ENCODE results near the gene ABCB11.
"Not testable (repeated sequence)": the region's sequence is repeated elsewhere in the genome, so short reads cannot be mapped to it uniquely, and the experiment has no call there.

ABCB11 gene

DNA sequence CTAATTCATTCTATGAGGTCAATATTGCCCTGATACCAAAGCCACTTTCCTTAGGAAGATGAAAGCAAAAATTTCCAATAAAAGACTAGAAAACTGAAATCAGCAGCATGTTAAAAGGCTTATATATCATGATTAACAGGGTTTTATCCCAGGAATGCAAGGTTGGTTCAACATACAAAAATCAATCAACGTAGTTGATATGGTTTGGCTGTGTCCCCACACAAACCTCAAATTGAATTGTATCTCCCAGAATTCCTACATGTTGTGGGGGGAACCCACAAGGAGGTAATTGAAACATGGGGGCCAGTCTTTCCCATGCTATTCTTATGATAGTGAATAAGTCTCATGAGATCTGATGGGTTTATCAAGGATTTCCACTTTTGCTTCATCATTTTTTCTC is 11.7 kb upstream of the ABCB11 start:
- no peak for DNase-seq (ENCODE audit: low spot score)

DNA sequence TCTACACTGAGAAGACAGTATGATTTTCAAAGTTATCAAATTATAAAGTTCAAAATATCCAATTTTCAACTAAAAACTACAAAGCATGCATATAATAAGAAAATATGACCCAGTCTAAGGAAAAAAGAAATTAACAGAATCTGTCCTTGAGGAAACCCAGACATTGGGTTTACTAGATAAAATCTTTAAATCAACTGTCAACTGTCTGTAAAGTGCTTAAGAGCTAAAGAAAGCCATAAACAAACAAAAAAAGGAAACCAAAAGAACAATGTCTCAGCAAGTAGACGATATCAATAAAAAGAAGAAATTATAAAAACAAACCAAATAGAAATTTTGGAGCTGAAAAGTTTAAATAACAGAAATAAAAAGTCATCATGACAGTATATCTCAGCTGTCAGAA is 10.5 kb upstream of the ABCB11 start:
- DNase-seq (ENCODE audit: low spot score), result no peak

DNA sequence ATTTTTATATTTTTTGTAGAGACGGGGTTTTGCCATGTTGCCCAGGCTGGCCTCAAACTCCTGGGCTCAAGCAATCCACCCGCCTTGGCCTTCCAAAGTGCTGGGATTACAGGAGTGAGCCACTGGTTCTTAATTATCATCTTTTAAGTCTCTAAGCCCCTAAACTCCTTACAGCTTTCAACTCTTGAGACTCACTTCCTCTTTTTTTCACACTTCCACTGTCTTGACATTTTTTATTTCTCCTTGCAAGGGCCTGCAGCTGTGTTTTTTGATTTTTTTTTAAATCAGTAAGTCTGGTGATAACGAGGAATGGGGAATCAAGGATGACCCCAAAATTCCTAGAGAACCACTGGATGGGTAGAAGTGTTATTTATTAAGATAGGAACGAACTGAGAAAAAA is 8.6 kb upstream of the ABCB11 start:
- DNase-seq (ENCODE audit: low spot score), result no peak

DNA sequence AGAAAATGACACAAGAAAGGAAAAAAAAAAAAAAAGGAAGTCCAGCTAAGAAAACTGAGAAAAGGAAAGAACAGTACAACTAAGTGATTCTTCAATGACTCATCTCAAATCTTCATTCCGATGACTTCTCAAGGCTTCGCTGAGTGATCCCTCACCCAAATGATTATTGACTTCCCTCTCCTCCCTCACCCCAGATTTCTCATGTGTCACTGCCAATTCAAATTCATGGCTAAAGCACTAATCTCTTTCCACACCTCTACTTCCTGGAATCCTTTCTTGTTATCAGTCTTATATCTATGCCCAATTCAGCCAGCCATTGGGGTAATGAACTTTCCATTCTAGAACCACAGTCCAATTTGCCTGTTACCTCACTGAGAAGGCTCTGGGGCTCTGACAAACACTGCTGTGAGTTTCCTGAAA is 7.2 kb upstream of the ABCB11 start:
- no peak for DNase-seq (ENCODE audit: low spot score)

DNA sequence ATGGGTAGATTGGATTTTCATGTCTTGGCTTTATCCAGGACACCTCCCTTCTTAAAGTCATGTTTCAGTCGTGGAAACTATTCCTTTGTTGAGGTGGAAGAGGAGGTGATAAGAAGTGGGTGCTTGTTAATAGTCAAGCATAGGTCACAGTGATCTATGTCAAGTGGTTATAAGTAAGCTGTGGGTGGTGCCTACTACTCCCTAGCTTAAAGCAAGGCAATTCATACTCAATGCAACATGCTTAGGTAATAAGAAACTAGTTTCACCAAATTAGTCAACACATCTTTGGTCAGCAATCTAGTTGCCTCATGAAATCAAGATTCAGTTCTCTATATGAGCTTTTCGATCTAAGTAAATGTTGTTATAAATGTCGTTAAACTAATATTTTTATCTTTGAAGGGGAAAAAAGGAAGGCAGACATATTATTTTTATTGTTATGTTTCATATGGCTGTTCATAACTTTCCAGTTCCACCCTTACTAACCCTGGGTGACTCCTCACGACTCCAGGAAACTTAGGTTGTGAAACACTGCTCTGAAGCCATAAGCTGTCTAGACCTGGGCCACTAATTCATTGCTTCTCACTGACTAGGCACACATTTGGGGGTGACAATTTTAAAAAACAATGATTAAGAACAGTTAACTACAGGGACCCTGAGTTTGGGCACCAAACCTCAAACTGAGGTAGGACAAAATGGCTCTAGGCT is 5.8 kb upstream of the ABCB11 start:
- DNase-seq (ENCODE audit: low spot score), result no peak

DNA sequence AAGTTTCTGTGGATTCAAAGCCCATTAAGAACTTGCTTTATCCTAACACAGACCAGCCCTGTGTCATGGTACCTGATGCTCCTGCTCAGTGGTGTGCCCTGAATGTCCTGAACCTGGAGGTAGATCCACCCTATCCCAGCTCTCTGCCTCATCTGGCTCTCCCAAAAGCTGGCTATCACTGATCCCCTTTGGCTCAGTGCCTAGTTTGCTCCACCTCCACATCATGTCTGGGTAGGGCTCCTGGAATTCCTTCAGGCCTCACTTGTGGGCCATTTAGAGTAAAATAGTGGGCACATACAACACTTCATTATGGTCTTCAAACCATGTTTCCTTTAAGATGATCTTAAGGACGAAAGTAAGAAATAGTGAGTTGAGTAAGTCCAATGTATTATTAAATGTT is 4.8 kb upstream of the ABCB11 start:
- no peak for DNase-seq (ENCODE audit: low spot score)

DNA sequence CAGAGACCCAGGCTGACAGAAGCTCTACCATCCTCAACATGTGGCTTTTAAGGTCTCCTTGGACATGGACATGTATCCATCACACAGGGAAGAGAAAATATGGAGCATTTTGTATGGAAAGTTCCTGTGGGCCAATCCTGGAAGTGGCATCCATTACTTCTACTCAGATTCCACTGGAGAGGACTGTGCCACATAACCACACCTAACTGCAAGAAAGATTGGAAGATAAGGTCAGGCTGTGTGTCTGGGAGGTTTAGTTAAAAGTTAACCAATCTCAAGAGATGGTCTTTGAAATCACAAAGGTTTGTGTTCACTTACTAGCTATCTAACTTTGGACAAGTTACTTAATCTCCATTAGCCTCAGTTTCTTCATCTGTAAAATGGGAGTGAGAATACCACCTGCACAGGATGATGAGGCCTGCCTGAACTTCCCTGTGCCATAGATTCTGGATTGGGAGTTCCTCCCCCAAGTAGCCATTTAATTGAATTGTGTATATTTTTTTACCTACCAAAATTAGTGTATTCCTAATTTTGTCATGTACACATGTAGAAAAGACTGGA is 3.9 kb upstream of the ABCB11 start:
- DNase-seq (ENCODE audit: low spot score), result no peak

DNA sequence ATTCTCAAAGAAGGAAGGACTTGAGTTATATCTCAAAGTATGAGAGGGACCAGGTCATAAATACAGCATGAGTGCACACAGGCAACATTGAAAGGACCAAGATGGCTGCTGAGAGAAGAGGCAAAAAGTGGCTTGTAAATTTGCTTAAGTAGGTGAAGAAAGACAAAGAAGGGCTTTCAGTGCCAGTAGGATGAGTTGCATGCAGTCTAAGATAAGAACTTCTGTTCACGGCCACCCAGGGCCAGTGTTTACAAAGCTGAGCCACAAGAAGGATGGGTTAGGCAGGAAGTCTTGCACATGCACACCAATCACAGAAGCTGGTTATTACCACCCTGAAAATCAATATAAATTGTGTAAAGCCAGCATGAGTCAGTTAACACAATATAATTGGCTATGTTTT is 3.1 kb upstream of the ABCB11 start:
- no peak for DNase-seq (ENCODE audit: low spot score)

DNA sequence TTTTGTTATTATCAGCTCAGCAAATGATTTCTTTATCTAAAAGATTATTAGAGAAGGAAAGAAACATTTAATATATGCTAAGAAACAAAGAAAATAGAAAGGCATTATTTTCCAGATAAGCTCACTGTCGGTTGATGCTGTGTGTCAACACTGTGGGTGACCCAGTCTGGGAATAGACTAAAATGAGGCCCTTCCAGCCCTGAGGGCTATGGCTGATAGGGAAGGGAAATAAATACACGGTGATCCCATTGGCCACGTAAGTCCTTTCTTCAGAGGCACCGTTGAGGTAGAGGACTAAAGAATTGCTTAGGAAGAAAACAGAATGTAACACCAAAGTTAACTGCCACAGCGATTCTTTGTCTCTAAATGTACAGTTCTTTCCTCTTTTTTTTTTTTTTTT is 1.8 kb downstream of the ABCB11 start:
- no peak for DNase-seq (ENCODE audit: low spot score)

DNA sequence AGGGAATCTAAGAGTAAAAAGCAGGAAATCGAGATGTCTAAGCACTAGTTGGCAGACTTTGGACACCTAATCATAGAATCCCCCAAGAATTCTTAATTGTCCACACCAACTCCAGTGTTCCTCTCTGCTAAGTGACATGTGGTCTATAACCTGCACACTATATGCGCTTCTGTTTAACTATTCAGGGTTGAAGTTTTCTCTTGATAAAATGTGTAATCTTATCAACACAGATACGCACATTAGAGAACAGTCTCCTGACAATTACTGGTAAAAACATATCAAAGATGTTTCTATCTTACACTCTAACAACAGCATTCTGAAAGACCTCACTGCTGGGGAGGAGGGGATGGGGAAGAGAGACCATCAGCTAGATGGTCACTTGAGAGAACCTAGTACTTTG is 3.9 kb downstream of the ABCB11 start:
- no peak for DNase-seq (ENCODE audit: low spot score)

DNA sequence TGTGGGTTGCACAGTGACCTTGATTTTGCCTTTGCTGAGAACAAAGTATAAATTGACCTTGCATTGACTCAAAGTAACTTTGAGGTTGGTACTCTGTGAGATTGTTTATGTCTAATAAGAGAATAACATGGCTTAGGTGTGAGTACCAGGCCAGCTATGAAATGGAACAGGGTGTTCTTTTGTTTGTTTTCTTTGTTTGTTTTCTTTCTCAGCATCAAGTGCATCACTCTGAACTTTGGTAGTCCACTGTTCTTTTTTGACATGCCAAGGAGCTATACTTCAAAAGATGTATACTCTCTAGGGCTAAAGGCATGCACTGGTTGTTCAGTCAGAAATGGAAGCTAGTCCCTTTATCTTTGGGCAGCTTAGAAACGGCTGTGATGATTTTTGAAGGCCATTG is 5.1 kb downstream of the ABCB11 start:
- no peak for DNase-seq (ENCODE audit: low spot score)

DNA sequence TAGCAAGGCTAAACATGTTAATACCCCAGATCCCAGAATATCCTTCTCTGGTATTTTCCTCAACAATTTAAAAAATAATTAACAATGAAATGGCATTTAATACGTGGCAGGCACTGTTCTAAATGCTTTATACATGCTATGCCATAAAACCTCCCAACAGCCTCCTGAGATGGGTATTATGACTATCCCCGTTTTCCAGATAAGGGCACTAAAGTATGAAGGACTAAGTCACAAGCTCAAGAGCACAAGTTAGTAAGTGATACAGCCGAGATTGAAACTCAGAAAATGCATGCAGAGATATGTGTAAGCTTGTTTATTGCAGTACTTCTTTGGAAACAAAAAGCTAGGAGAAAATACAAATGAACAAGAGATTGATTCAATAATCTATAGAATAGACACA is 8.0 kb downstream of the ABCB11 start:
- no peak for DNase-seq (ENCODE audit: low spot score)

DNA sequence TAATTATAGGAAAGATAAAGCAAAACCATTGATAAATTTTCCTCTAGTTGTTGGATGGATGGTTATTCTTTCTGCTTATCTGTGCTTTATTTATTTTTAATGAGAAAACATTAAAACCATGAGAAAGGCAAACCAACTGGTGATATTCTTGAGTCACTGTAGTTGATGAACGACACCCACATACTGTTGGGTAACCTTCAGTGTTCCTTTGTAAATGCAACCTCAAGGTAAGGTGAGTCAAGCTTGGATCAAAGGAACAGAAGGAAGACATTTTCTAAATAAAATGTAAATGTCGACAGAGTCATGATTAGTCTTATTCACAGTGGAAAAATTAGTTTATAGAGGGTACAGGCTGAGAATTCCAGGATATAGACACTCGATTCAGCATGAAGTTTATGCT is 12.7 kb downstream of the ABCB11 start:
- DNase-seq (ENCODE audit: low spot score), result no peak

DNA sequence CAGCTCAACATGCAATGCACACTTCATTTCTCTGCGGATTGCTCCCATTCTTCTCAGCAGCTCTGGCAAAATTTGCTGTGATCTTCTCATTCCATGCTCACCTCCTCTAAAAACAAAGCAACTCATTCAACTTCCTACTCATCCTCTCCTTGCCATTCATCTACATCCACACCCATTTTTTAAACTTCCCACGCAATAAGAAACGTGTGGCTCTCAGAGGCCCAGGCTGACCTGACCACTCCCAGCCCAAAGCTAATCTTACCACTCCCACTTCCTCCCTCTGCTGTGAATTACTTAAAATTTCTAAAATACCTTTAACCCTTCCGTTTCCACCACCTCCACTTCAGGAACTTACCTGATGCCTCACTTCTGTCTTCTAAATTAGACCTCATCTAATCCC is 15.2 kb downstream of the ABCB11 start:
- DNase-seq (ENCODE audit: low spot score), result no peak

DNA sequence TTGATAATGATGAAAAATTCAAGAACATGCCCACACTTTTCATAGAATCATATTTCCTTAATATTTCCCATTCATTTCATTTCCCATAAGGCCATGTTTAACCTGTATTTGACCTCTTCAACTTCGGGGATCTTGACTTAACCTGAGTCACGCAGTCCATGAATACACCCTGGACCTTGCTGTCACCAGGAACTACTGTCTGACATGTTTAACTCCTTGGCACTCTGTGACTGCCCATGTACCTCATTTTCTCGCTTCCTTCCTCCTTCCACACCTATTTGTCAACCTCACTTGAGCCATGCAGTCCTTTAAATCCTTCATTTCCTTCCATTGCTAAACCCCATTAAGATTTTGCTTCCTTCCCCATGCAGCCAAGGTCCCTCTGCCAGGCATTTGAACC is 16.3 kb downstream of the ABCB11 start:
- DNase-seq (ENCODE audit: low spot score), result no peak

DNA sequence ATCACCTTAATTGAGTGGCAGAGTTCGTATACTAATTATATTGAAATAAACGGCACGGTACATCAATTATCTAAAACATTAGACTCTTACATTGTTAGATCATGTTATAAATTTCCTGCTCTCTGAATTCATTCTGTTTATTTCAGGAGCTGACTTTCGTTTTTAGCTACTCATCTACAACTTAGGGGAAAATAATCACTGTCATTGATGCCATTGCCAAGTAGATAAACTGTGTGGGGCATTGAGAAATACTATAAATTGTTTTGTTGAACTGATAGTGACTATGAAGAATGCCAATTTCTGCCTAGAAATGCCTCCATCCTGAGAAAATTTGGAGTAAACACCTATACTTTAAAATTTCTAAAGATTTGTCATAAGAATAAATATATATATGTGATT is 17.5 kb downstream of the ABCB11 start:
- no peak for DNase-seq (ENCODE audit: low spot score)

DNA sequence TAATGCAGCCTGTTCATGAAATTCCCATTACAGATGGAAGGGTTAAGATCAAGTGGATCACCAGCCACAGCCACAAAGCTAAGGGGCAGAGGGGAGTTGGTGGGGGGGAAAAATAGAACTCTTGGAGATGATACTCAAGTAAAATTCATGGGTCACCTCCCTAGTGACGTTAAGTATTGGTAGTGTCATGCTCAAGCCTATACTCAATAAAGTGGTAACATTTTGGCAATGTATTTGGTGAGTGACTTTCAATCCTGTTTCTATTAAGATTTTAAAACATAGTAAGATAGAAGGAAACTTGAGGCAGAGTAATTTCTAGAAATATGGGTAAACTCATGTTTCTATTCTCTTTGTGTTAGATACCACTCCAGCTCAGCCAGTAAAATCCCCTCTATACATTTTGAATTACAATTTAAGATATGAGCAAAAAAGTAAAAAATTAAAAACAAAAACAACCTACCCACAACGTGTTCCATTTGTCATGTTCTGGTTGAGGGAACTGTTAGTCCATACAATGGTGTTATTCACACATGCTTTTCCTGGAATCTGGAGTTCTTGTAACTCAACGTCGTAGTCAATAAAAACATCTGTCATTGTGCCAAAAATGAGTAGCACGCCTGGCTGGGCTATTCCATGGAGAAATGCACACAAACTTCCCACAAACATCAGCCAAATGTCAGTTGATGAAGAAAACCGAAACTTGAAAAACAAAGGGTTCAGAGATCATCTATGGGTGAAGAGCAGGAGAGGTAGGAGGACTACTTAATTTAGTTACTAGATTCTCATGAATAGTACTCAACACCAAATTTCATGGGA is 18.1 kb downstream of the ABCB11 start:
- no peak for DNase-seq (ENCODE audit: low spot score)

DNA sequence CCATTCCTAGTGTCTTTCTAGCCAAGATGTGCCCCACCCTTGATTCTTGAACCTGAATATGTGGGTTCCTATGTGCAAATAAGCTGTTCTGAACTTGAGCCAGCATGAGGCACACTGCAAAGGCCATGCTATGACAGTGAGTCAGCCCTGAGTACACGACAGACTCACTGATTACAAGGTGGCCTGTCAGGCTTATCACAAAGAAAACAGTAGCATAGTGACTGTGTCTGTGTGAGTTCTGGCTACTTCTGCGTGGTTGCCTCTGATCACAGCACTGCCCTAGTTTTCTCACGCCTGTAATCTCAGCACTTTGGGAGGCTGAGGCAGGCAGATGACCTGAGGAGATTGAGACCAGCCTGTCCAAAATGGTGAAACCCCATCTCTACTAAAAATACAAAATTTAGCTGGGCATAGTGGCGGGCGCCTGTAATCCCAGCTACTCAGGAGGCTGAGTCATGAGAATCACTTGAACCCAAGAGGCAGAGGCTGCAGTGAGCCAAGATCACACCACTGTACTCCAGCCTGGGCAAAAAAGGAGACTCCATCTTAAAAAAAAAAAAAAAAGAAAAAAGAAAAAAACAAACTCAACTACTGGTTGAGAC is 18.8 kb downstream of the ABCB11 start:
- DNase-seq (ENCODE audit: low spot score), result not testable (repeated sequence)

DNA sequence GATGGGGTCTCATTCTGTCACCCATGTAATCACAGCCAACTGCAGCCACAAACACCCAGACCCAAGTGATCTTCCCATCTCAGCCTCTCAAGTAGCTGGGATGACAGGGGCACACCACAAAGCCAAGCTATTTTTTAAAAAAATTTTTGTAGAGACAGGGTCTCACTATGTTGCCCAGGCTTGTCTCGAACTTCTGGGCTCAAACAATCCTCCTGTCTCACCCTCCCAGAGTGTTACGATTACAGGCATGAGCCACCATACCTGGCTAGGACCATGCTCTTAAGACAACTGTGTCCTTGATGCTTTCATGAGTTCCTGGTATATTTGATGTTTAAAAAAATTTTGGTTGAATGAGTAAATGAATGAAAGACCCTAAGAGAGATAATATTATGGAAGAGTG is 19.4 kb downstream of the ABCB11 start:
- DNase-seq (ENCODE audit: low spot score), result no peak

DNA sequence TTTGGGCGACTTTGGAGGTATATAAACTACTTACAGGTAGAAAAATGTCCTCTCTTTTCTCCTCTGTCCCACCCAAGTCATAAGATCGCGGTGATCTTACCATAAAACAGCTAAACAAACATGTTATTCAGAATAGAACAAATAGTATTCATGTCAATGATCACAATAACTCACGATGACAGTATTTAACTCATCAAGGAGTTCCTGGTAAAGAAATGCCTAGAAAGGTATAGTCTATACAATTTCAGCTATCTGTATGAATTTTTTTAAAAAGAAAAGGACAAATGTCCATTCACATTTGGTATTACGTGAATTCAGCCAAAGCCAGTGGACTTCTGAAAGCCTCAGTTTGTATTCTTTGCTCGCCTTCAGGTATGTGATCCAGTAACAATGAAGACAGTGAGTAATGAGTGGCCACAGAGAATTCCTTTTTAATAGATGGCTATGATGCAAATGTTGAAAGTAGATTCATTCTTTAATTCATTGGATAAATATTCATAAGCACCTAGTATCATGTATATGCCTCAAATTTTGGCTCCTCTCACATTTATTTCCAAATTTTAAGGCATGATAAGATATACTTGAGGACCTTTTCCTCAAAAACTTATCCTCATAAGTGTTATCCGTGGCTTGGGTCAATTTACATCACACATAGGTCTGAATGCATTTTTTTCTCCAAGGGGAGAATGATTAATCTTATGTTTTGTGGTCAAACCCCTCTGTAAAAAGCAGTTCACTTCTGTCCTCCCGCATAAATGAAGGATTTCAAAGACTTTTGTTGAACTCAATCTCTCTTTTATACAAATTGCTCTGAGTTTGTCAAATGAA is 20.3 kb downstream of the ABCB11 start:
- DNase-seq (ENCODE audit: low spot score), result no peak

DNA sequence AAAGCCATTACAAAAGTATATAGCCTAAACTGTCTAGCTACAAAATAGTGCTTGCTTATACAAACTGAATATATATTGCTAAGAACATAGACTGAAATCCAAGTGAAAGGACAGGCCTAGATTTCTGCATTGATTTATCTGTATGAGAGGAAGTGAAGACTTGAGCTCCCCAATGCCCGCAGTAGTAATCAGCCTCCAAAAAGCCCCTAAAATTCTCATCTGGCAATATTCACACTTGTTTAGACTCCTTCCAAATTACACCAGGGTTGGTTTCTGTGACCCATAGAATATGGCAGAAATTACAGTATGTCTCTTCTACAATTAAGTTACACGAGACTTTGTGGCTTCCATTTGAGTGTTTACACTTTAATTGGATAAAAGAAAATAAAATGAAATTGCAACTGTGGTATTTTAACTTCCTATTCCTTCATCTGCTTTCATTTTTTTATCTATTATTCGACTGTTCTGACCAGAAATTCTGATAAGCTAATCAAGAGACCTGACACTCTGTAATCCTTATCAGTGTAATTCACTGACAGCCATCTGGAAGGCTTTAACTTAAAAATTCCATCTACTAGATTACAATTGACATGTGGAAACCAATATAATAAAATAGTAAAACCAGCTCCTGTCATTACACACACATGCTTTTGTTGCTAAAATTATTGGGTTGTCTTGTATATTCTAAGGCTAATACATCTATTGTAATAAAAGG is 21.1 kb downstream of the ABCB11 start:
- DNase-seq (ENCODE audit: low spot score), result no peak

DNA sequence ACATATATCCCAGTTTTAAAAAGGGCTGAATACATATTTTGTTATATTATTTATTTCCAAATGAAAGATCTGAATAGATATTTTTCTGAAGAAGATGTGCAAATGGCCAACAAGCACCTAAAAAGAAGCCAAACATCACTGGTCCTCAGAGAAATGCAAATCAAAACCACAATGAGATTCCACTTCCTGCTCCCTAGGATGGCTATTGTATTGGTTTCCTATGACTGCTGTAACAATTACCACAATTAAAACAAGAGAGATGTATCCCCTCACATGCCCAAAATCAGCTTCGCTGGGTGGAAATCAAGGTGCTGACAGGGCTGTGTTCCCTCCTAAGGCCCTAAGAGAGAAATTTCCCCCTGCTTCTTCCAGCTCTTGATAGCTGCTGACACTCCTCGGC is 23.2 kb downstream of the ABCB11 start:
- DNase-seq (ENCODE audit: low spot score), result no peak
